K562 (cell line): ENCODE measurements around the gene AMZ1. TPM values are rescaled to one million over a fixed set of nuclear protein-coding genes. Genes with fewer than 3 reads are reported as not detected.

Source experiments
- ATAC-seq: fragments of 200-7000 bp; cut with Tn5 transposase; 3 replicates; pipeline ENCODE4 v1.9.1; 2020; ENCODE audit warnings: moderate library complexity
- BruUV-seq: library from RNA; stranded (reverse); fragments of 400-500 nt; replicated peaks from 2 replicates; lab custom pipeline; 2021; lab: Mats Ljungman, UMichigan
- CTCF ChIA-PET: fragments of 300-600 bp; formaldehyde crosslinking; extraction: SDS; loops from one replicate; lab custom pipeline; 2021; ENCODE audit warnings: low intra/inter-chr PET ratio; lab: Yijun Ruan, JAX
- POLR2A ChIA-PET: fragments of 300-600, 350-650 bp; sonication (Branson Sonifier 250); formaldehyde crosslinking; extraction: SDS; loops from one replicate; lab custom pipeline; 2021; ENCODE audit warnings: antibody characterized with exemption, inconsistent platforms; lab: Yijun Ruan, JAX
- DNase-seq, 4 experiments: peaks; one replicate each; pipeline versions ENCODE4 v3.0.0 to v3.0.0-alpha.2; 2011 to 2018; ENCODE audit warnings: low spot score in 3 of 4, mixed read lengths in 3 of 4; ENCODE audit errors: extremely low read depth in 1 of 4
- FAIRE-seq: peaks from 2 replicates; lab custom pipeline; 2011; peaks lifted over from hg19 to GRCh38; lab: Jason Lieb, UNC
- H2AFZ ChIP-seq: 2 replicates; pipeline ENCODE4 v1.6.0; 2011; ENCODE audit warnings: low read depth, low read length, control low read depth, inconsistent platforms
- H3K27ac ChIP-seq: fragments of 200-600 bp; 3 replicates; pipeline ENCODE4 v1.8.0; 2011; ENCODE audit warnings: low read depth, mild to moderate bottlenecking, control low read depth, inconsistent platforms, low read length, moderate library complexity, mixed read lengths; ENCODE audit errors: extremely low read depth
- H3K27me3 ChIP-seq, 2 experiments: fragments of 300-600 bp in 1 of 2; 2 replicates in 1 of 2; 3 replicates in 1 of 2; pipeline versions ENCODE4 v1.6.0 to v1.8.0; 2011; ENCODE audit warnings: inconsistent platforms in 2 of 2, low read length in 2 of 2, mild to moderate bottlenecking in 1 of 2, mixed read lengths in 1 of 2, moderate library complexity in 1 of 2; ENCODE audit not compliant: control insufficient read depth in 2 of 2, insufficient read depth in 2 of 2
- H3K36me3 ChIP-seq: fragments of 300-600 bp; 3 replicates; pipeline ENCODE4 v1.8.0; 2011; ENCODE audit warnings: mild to moderate bottlenecking, low read length, inconsistent platforms; ENCODE audit not compliant: control insufficient read depth, insufficient read depth
- H3K4me1 ChIP-seq, 2 experiments: fragments of 200-600 bp in 1 of 2; replicated peaks in 1 of 2; 2 replicates in 1 of 2; 3 replicates in 1 of 2; pipeline versions ENCODE4 v1.5.1 to v1.8.0; 2011; ENCODE audit warnings: inconsistent platforms in 2 of 2, low read length in 2 of 2, mild to moderate bottlenecking in 1 of 2, mixed read lengths in 1 of 2, moderate library complexity in 1 of 2; ENCODE audit not compliant: control insufficient read depth in 2 of 2, insufficient read depth in 2 of 2
- H3K4me2 ChIP-seq: 2 replicates; pipeline ENCODE4 v1.6.1; 2011; ENCODE audit warnings: low read length, control low read depth, inconsistent platforms, mixed read lengths; ENCODE audit not compliant: insufficient read depth
- H3K4me3 ChIP-seq: fragments of 200-600 bp; sonication (generic), shearing (Covaris generic); 2 replicates; pipeline ENCODE4 v1.5.1; 2016; ENCODE audit warnings: control low read depth, inconsistent platforms
- H3K79me2 ChIP-seq: fragments of 200-600 bp; 3 replicates; pipeline ENCODE4 v1.8.0; 2011; ENCODE audit warnings: low read length, inconsistent platforms; ENCODE audit not compliant: control insufficient read depth, insufficient read depth
- H3K9ac ChIP-seq, 2 experiments: 2 replicates each; pipeline versions ENCODE4 v1.6.0 to v1.6.1; 2011; ENCODE audit warnings: low read depth in 2 of 2, low read length in 2 of 2, control low read depth in 1 of 2, inconsistent platforms in 1 of 2, mild to moderate bottlenecking in 1 of 2, mixed read lengths in 1 of 2; ENCODE audit not compliant: insufficient read depth in 1 of 2
- H3K9me1 ChIP-seq: one replicate; pipeline ENCODE4 v1.6.0; 2011; ENCODE audit warnings: inconsistent platforms, mild to moderate bottlenecking, low read length, moderate library complexity; ENCODE audit not compliant: control insufficient read depth, insufficient read depth
- H3K9me3 ChIP-seq: replicated peaks from 2 replicates; pipeline ENCODE4 v1.5.1; 2011; ENCODE audit warnings: low read depth, low read length, inconsistent platforms; ENCODE audit not compliant: control insufficient read depth, insufficient read depth
- H4K20me1 ChIP-seq: replicated peaks from 2 replicates; pipeline ENCODE4 v1.6.1; 2011; ENCODE audit warnings: low read length, inconsistent platforms, mixed read lengths; ENCODE audit not compliant: control insufficient read depth, insufficient read depth
- ATF4 ChIP-seq: fragments of 450-650 bp; formaldehyde crosslinking; IDR thresholded peaks from 2 replicates; pipeline ENCODE4 v1.4.0; 2022; ENCODE audit warnings: mild to moderate bottlenecking, moderate library complexity
- BACH1 ChIP-seq: fragments of 200-800 bp; sonication (Bioruptor generic); IDR thresholded peaks from 2 replicates; pipeline ENCODE4 v1.6.1; 2016; ENCODE audit warnings: missing genetic modification characterization, missing compliant biosample characterization
- BRF1 ChIP-seq: IDR thresholded peaks from 3 replicates; pipeline ENCODE4 v1.6.1; 2011; ENCODE audit warnings: borderline replicate concordance, mild to moderate bottlenecking; ENCODE audit not compliant: insufficient read length; ENCODE audit errors: extremely low read depth
- CBFA2T3 ChIP-seq: fragments of 450-650 bp; IDR thresholded peaks from 2 replicates; pipeline ENCODE4 v1.6.1; 2017
- CEBPZ ChIP-seq: fragments of 150-350 bp; IDR thresholded peaks from 2 replicates; pipeline ENCODE4 v1.6.1; 2014; ENCODE audit warnings: low read depth, mild to moderate bottlenecking, low read length, borderline replicate concordance
- DACH1 ChIP-seq: fragments of 450-650 bp; IDR thresholded peaks from 2 replicates; pipeline ENCODE4 v1.6.1; 2018; ENCODE audit not compliant: partially characterized antibody
- HDAC1 ChIP-seq, 2 experiments: fragments of 450-650 bp; IDR thresholded peaks; 2 replicates each; pipeline ENCODE4 v1.6.1; 2016 to 2017; ENCODE audit warnings: inconsistent platforms in 1 of 2, mild to moderate bottlenecking in 1 of 2, moderate library complexity in 1 of 2
- NBN ChIP-seq: fragments of 450-650 bp; IDR thresholded peaks from 2 replicates; pipeline ENCODE4 v1.6.1; 2016; ENCODE audit warnings: low read depth, mild to moderate bottlenecking
- NONO ChIP-seq, 2 experiments: fragments of 200-400 bp in 1 of 2; fragments of 450-650 bp in 1 of 2; formaldehyde crosslinking in 1 of 2; IDR thresholded peaks; 2 replicates each; pipeline ENCODE4 v1.6.1; 2017; ENCODE audit warnings: low read depth in 2 of 2, mild to moderate bottlenecking in 2 of 2, moderate library complexity in 2 of 2, low read length in 1 of 2
- RFX5 ChIP-seq: IDR thresholded peaks from 2 replicates; pipeline ENCODE4 v1.6.1; 2011; ENCODE audit warnings: low read depth, mild to moderate bottlenecking, improper control_type of control experiment, low read length
- RUNX1 ChIP-seq: sonication (generic); IDR thresholded peaks from 2 replicates; pipeline ENCODE4 v1.6.1; 2016; ENCODE audit warnings: antibody characterized with exemption, low read depth
- SRSF3 ChIP-seq: fragments of 200-400 bp; formaldehyde crosslinking; IDR thresholded peaks from 2 replicates; pipeline ENCODE4 v1.6.1; 2016; ENCODE audit warnings: mild to moderate bottlenecking, low read length, moderate library complexity; ENCODE audit not compliant: insufficient read depth
- TCFL5 ChIP-seq: fragments of 250-450 bp; sonication (Bioruptor Pico); conservative IDR thresholded peaks from 2 replicates; pipeline ENCODE4 v1.6.1; 2021; ENCODE audit warnings: mild to moderate bottlenecking, moderate library complexity, matching md5 sums
- THRAP3 ChIP-seq: fragments of 450-650 bp; IDR thresholded peaks from 2 replicates; pipeline ENCODE4 v1.6.1; 2016; ENCODE audit warnings: mild to moderate bottlenecking, inconsistent platforms, borderline replicate concordance
- ZBTB12 ChIP-seq: fragments of 250-450 bp; sonication (Bioruptor Pico); IDR thresholded peaks from 2 replicates; pipeline ENCODE4 v1.4.0; 2020
- ZNF75A ChIP-seq: fragments of 450-650 bp; formaldehyde crosslinking; IDR thresholded peaks from 2 replicates; pipeline ENCODE4 v1.4.0; 2020; ENCODE audit warnings: mild to moderate bottlenecking
- WGBS: fragments of 100-300 bp; shearing (Covaris generic); methylation state at CpG from one replicate; pipeline ENCODE4 v1.1.6; 2016; ENCODE audit warnings: low coverage, mixed read lengths; ENCODE audit not compliant: insufficient coverage; ENCODE audit errors: missing lambda C conversion rate; 5-methylcytosine and 5-hydroxymethylcytosine counted together
- in situ Hi-C: fragments of 300-500 bp; cut with MboI; formaldehyde crosslinking; loops from 4 replicates; pipeline ENCODE4 v1.15.0; 2018; ENCODE audit warnings: inconsistent platforms, mixed read lengths
- intact Hi-C: fragments of 100-400 bp; cut with micrococcal nuclease; formaldehyde crosslinking; loops from 2 replicates; pipeline ENCODE4 v1.14.2; 2022
- polyA plus RNA-seq, 8 experiments: library from polyadenylated mRNA; depleted of rRNA in 4 of 8; stranded (reverse) in 5 of 8; unstranded in 3 of 8; fragments of >200 nt; fragmentation: Nextera tagmentation in 2 of 8; fragmentation: Illumina TruSeq in 1 of 8; extraction: Ambion mirVana in 2 of 8; extraction: Trizol in 1 of 8; gene quantifications; 2 replicates each; pipeline versions ENCODE4 v1.2.1 to v1.2.3, GENCODE V29; 2011 to 2014; ENCODE audit warnings: inconsistent platforms in 1 of 8, missing spikeins in 1 of 8
- total RNA-seq, 7 experiments: library from RNA; depleted of rRNA in 6 of 7; stranded (reverse); fragments of >200 nt in 6 of 7; fragmentation: Illumina TruSeq in 2 of 7; extraction: Trizol in 2 of 7; gene quantifications; 2 replicates each; pipeline versions ENCODE4 v1.2.1 to v1.2.3, GENCODE V29; 2011 to 2021; ENCODE audit warnings: low replicate concordance in 1 of 7

AMZ1 gene
- total and polyA plus RNA-seq, 9 of the 15 experiments (the other 6 are each of a cell fraction or from before 2014, with no cell fraction given): not detected

DNA sequence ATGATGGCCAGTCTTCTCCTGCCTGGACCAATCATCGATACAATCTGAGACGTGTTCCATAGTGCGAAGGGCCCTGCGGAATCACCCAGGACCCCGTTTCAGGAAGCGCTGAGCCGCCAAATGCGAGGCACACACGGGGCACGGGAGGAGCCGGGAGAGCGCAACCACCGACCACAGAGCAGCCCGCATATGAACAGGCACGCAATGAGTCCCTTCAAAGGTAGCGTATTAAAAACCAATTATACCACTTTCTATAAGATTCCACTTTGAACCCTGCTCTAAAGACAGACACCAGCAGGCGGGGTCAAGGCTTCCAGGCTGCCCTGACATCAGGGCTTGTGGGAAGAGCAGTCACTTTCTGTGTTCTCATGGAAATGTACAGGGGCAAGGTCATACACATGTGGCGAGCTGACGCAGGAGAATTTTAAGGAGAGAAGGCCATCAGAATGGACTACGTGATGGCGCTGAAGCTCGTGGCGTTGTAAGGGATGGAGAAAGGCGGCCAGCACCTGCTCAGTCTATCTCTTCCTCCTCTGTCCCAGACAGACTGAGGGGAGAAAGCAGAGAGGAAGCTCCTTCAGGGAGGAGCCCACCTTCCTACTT, 46.2 kb downstream of the AMZ1 start:
- CTCF ChIA-PET: no interaction called here
- no peak overlapping the region for H3K4me2 ChIP-seq
- POLR2A ChIA-PET: interaction anchor here (0.6 to 3.7 kb wide), 3 partner anchors 24 to 265 kb away, joined by 3 to 22 read pairs (median 4); no protein-coding TSS in a partner anchor
- TF ChIP-seq ATF4 (CRISPR knock-in tag): no peak
- TF ChIP-seq DACH1: no peak
- no peak for TF ChIP-seq HDAC1 (IDR thresholded peaks at IDR 0.05)
- TF ChIP-seq NONO (IDR thresholded peaks at IDR 0.05; ENCODE audit: low read depth in 2 of 2, low read length in 1 of 2): no peak
- no peak for TF ChIP-seq RFX5
- no peak for TF ChIP-seq ZBTB12
- TF ChIP-seq CBFA2T3: no peak
- TF ChIP-seq BRF1: no peak
- TF ChIP-seq CEBPZ: no peak
- TF ChIP-seq THRAP3: 0 out of 2 replicates have a peak, but pooled peaks have one; percentile 27
- no peak for TF ChIP-seq RUNX1
- TF ChIP-seq TCFL5 (CRISPR knock-in tag): no peak
- TF ChIP-seq SRSF3: no peak
- TF ChIP-seq BACH1: no peak
- no peak for TF ChIP-seq NBN
- TF ChIP-seq ZNF75A (CRISPR knock-in tag): no peak

More for the DNA sequence above, 46.2 kb downstream of the AMZ1 start:
- Histone ChIP-seq H3K4me1 (peaks cover 42 to 54% of the 10 kb centered on the region in 2 experiments), H3K36me3 (peaks cover 16% of the 10 kb centered on the region; the same call in 1 of the 3 replicates), H3K79me2 (peaks cover 11% of the 10 kb centered on the region; the same call in 2 of the 3 replicates), H2AFZ (no peak overlapping the region), H4K20me1 (no peaks in the 10 kb centered on the region), H3K9me3 (no peaks in the 10 kb centered on the region), H3K4me3 (no peak overlapping the region), H3K9ac (peak overlapping the region in 1 of 2 experiments; percentile 78; a peak in 1 of 4 replicates), H3K9me1 (no peaks in the 10 kb centered on the region), H3K27me3 (no peaks in the 10 kb centered on the region), H3K27ac (peak overlapping the region; percentile 92; the same call in 2 of the 3 replicates)
- intact Hi-C loops: loop anchor here (2.0 kb wide), 1 partner anchor 25 kb away; no protein-coding TSS in a partner anchor
- DNase-seq (no peak), FAIRE-seq (no peak), ATAC-seq (no peak)
- in situ Hi-C loops: no loop called here
- WGBS: 97% methylated on average over 17 of the region's 24 CpGs
- BruUV-seq: no TSS peak
